Loucy (cell line): Measurements from ENCODE around the gene PAPOLB.

Experiments used
- EZH2phosphoT487 ChIP-seq: fragments of 200-600 bp; IDR thresholded peaks from 2 replicates; pipeline ENCODE4 v1.6.1; 2018; ENCODE audit warnings: antibody characterized with exemption, mild to moderate bottlenecking, moderate library complexity, borderline replicate concordance
- TF ChIP-seq, protein P1 (sequence below): fragments of 200-600 bp; sonication (generic); conservative IDR thresholded peaks from 2 replicates; pipeline ENCODE4 v1.5.1; 2014; ENCODE audit warnings: mild to moderate bottlenecking, antibody characterized with exemption, low read length

DNA sequence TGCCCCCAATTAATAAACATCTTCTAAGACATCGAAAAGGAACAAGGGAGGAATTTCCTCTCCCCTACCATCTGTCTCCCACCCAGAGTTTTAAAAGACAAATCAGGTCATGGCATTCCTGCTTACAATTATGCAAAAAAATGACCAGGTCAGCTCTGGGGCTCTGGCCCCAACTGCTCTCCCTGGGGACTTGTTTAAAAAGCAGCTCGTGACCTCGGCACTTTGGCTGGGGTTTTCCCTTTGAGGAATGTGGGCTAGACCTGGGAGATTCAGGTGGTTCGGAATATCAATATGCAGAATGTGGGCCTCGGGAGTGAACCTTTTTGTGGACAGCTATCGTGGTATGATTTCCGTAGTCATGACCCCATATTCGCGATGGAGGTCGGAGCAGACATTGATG is 22.3 kb upstream of the PAPOLB start:
- TF ChIP-seq, protein P1, sequence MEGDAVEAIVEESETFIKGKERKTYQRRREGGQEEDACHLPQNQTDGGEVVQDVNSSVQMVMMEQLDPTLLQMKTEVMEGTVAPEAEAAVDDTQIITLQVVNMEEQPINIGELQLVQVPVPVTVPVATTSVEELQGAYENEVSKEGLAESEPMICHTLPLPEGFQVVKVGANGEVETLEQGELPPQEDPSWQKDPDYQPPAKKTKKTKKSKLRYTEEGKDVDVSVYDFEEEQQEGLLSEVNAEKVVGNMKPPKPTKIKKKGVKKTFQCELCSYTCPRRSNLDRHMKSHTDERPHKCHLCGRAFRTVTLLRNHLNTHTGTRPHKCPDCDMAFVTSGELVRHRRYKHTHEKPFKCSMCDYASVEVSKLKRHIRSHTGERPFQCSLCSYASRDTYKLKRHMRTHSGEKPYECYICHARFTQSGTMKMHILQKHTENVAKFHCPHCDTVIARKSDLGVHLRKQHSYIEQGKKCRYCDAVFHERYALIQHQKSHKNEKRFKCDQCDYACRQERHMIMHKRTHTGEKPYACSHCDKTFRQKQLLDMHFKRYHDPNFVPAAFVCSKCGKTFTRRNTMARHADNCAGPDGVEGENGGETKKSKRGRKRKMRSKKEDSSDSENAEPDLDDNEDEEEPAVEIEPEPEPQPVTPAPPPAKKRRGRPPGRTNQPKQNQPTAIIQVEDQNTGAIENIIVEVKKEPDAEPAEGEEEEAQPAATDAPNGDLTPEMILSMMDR = no peak
- TF ChIP-seq EZH2phosphoT487 = no peak
